DMS 273 (cell line): ENCODE data around the gene RAB32.
"Not testable (repeated sequence)": the region's sequence is repeated elsewhere in the genome, so short reads cannot be mapped to it uniquely, and the experiment has no call there.

Source experiments
- DNase-seq: peaks from one replicate; lab custom pipeline; 2025; ENCODE audit not compliant: unreplicated experiment; lab: John Stamatoyannopoulos, UW

RAB32 gene

GRCh38 chr6:146543211-146543939, at the start of gene RAB32:
Gene RAB32 (plus strand): TSS chr6:146543833. CDS start chr6:146543872, 39 bp downstream.
- peak; percentile 73 for DNase-seq

- peak; percentile 6 for DNase-seq
These were observed 45.3 kb upstream of the RAB32 start for GRCh38 chr6:146498309-146498708.

- no peak for DNase-seq
These were observed 40.5 kb upstream of the RAB32 start for GRCh38 chr6:146503096-146503495.

GRCh38 chr6:146515212-146515611, 28.4 kb upstream of the RAB32 start:
- no peak for DNase-seq

GRCh38 chr6:146526192-146526591, 17.4 kb upstream of the RAB32 start:
- DNase-seq, result peak; percentile 9

- DNase-seq, result no peak
These were observed 10.9 kb upstream of the RAB32 start for GRCh38 chr6:146532702-146533101.

- DNase-seq, result no peak
These were observed 787 bp upstream of the RAB32 start for GRCh38 chr6:146542881-146543210.

- peak; percentile 42 for DNase-seq
These were observed 445 bp downstream of the RAB32 start for GRCh38 chr6:146543940-146544615.

- no peak for DNase-seq
These were observed 1.1 kb downstream of the RAB32 start for GRCh38 chr6:146544616-146545182.

GRCh38 chr6:146545581-146545980, 1.9 kb downstream of the RAB32 start:
- DNase-seq, result no peak

GRCh38 chr6:146546443-146547043, 2.9 kb downstream of the RAB32 start:
- no peak for DNase-seq

GRCh38 chr6:146547889-146548288, 4.3 kb downstream of the RAB32 start:
- no peak for DNase-seq

GRCh38 chr6:146548898-146549374, 5.3 kb downstream of the RAB32 start:
- DNase-seq, result no peak

GRCh38 chr6:146550911-146551310, 7.3 kb downstream of the RAB32 start:
- DNase-seq, result no peak

GRCh38 chr6:146551545-146551944, 7.9 kb downstream of the RAB32 start:
- no peak for DNase-seq

- DNase-seq, result no peak
These were observed 9.9 kb downstream of the RAB32 start for GRCh38 chr6:146553377-146554135.

GRCh38 chr6:146560607-146561006, 17.0 kb downstream of the RAB32 start:
- no peak for DNase-seq

- not testable (repeated sequence) for DNase-seq
These were observed 23.0 kb downstream of the RAB32 start for GRCh38 chr6:146566661-146567060.

- DNase-seq, result not testable (repeated sequence)
These were observed 25.0 kb downstream of the RAB32 start for GRCh38 chr6:146568619-146569018.

- DNase-seq, result no peak
These were observed 30.6 kb downstream of the RAB32 start for GRCh38 chr6:146574211-146574610.

- no peak for DNase-seq
These were observed 34.4 kb downstream of the RAB32 start for GRCh38 chr6:146578054-146578453.
